Measurements from ENCODE around the gene SEPTIN8. TPM values are rescaled to one million over a fixed set of nuclear protein-coding genes. Genes with fewer than 3 reads are reported as not detected.
A peak's percentile ranks its signal among the peaks of the same experiment; 100 is the strongest.

The SEPTIN8 gene
- polyA plus RNA-seq, 1 of the 3 experiments (the other 2 are of a cell fraction), result 54.9 TPM

DNA sequence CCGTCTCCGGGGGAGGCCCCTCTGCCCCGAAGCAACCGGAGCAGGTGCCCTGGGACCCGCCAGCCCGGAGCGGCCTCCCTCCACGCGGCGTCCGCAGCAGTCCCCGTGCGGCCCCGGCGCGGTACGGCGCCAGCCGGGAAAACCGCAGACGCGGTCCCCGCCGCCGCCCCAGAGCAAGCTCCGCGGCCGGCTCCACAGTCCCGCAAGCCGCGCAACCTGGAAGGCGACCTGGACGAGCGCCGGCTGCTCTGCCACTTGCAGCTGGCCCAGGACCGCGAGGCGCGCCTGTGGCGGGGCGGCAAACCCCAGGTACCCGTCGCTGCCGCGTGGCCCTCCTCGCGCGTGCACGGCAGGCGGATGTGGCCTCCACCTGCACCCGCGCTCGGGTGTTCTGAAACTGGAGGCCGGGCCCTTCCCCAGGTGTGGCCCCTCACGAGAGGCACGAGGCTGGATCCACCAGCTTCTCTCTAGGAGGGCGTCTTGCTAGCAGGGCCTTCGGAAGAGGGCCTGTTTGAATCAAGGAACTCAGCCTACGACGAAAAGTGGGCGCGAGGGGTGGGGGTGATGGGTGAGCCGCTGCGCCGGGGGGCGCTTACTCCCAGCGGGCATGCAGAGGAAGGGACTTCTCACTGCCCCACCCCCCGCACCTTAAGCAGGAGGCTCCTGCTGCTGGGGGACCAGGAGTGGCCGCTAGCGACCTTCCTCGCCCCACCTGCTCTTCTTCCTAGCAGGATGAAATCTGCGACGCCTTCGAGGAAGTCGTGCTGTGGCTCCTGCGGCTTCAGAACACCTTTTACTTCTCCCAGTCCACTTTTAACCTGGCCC lies 29.2 kb downstream of the SEPTIN8 start:
- peak; percentile 24 for DNase-seq
- H3K9ac ChIP-seq, result no peak overlapping the region
- POLR2A ChIA-PET, result interaction anchor here (0.7 kb wide), 1 partner anchor 118 kb away, joined by 3 read pairs; the partner anchor contains the start of genes GDF9 and UQCRQ
- no peak overlapping the region for H3K27ac ChIP-seq (ENCODE audit: low read depth in 2 of 2, low read length in 1 of 2)
- H2AFZ ChIP-seq (ENCODE audit: low read depth), result no peak overlapping the region
- no peak overlapping the region for H3K4me2 ChIP-seq
- CTCF ChIA-PET, result interaction anchor here (0.7 to 3.3 kb wide), 12 partner anchors 7 to 220 kb away, joined by 3 to 21 read pairs (median 6); partner anchors contain the start of genes KIF3A and SHROOM1
- no peaks in the 10 kb centered on the region for H3F3A ChIP-seq (replicated peaks; ENCODE audit: insufficient read depth)
- no peaks in the 10 kb centered on the region for H3K9me3 ChIP-seq
- WGBS (ENCODE audit: low lambda C conversion rate), result 97% methylated on average over 43 of the region's 76 CpGs
- H3K4me3 ChIP-seq (ENCODE audit: low read depth in 2 of 2, low read length in 1 of 2), result no peak overlapping the region
- TF ChIP-seq FOSL2 (IDR thresholded peaks at IDR 0.05; ENCODE audit: borderline replicate concordance, low read depth) (no peak), GATA2 (CRISPR knock-in tag; IDR thresholded peaks at IDR 0.05) (no peak), NFIC (IDR thresholded peaks at IDR 0.05; ENCODE audit: borderline replicate concordance) (no peak), GABPA (IDR thresholded peaks at IDR 0.05; ENCODE audit: low read depth) (no peak), TCF12 (IDR thresholded peaks at IDR 0.05) (no peak), YY1 (IDR thresholded peaks at IDR 0.05; ENCODE audit: low read depth) (no peak), POLR2AphosphoS5 (IDR thresholded peaks at IDR 0.05; ENCODE audit: low read depth, low read length) (no peak), RXRA (IDR thresholded peaks at IDR 0.05; ENCODE audit: borderline replicate concordance, low read depth) (no peak)
- TF ChIP-seq, protein P1, sequence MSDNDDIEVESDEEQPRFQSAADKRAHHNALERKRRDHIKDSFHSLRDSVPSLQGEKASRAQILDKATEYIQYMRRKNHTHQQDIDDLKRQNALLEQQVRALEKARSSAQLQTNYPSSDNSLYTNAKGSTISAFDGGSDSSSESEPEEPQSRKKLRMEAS (IDR thresholded peaks at IDR 0.05; ENCODE audit: low read depth), result no peak
- TF ChIP-seq, protein P2, sequence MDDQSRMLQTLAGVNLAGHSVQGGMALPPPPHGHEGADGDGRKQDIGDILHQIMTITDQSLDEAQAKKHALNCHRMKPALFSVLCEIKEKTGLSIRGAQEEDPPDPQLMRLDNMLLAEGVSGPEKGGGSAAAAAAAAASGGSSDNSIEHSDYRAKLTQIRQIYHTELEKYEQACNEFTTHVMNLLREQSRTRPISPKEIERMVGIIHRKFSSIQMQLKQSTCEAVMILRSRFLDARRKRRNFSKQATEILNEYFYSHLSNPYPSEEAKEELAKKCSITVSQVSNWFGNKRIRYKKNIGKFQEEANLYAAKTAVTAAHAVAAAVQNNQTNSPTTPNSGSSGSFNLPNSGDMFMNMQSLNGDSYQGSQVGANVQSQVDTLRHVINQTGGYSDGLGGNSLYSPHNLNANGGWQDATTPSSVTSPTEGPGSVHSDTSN (IDR thresholded peaks at IDR 0.05), result no peak
- TF ChIP-seq, protein P3, sequence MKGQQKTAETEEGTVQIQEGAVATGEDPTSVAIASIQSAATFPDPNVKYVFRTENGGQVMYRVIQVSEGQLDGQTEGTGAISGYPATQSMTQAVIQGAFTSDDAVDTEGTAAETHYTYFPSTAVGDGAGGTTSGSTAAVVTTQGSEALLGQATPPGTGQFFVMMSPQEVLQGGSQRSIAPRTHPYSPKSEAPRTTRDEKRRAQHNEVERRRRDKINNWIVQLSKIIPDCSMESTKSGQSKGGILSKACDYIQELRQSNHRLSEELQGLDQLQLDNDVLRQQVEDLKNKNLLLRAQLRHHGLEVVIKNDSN (IDR thresholded peaks at IDR 0.05; ENCODE audit: borderline replicate concordance, low read depth), result no peak
- TF ChIP-seq, protein P4, sequence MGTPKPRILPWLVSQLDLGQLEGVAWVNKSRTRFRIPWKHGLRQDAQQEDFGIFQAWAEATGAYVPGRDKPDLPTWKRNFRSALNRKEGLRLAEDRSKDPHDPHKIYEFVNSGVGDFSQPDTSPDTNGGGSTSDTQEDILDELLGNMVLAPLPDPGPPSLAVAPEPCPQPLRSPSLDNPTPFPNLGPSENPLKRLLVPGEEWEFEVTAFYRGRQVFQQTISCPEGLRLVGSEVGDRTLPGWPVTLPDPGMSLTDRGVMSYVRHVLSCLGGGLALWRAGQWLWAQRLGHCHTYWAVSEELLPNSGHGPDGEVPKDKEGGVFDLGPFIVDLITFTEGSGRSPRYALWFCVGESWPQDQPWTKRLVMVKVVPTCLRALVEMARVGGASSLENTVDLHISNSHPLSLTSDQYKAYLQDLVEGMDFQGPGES (IDR thresholded peaks at IDR 0.05; ENCODE audit: low read depth, low read length), result no peak
- no peaks in the 10 kb centered on the region for H3K9me2 ChIP-seq
- H4K20me1 ChIP-seq (ENCODE audit: insufficient read depth), result no peaks in the 10 kb centered on the region
- no peaks in the 10 kb centered on the region for H3K36me3 ChIP-seq (replicated peaks in 1 of 2; ENCODE audit: control insufficient read depth in 1 of 2, insufficient read depth in 2 of 2, low read length in 1 of 2)
- no peaks in the 10 kb centered on the region for H3K79me2 ChIP-seq (ENCODE audit: insufficient read depth)
- H3K27me3 ChIP-seq (ENCODE audit: insufficient read depth), result no peaks in the 10 kb centered on the region
- no peaks in the 10 kb centered on the region; a peak in 1 of 4 replicates for H3K4me1 ChIP-seq (ENCODE audit: control insufficient read depth in 1 of 2, insufficient read depth in 2 of 2, low read depth in 1 of 2, low read length in 1 of 2)
